DMS79 treated with DMSO at 0.1 percent for 48 hours (cell line): ENCODE results near the gene DCBLD2.
"Not testable (repeated sequence)": the region's sequence is repeated elsewhere in the genome, so short reads cannot be mapped to it uniquely, and the experiment has no call there.

Experiments used
- DNase-seq: peaks from one replicate; lab custom pipeline; 2025; lab: John Stamatoyannopoulos, UW

The DCBLD2 gene

GRCh38 chr3:98892263-98892662, 9.2 kb downstream of the DCBLD2 start:
- DNase-seq, result no peak

- DNase-seq, result no peak
These were observed 10.3 kb downstream of the DCBLD2 start for GRCh38 chr3:98890965-98891910.

GRCh38 chr3:98890181-98890835, 11.2 kb downstream of the DCBLD2 start:
- DNase-seq, result no peak

- DNase-seq, result no peak
These were observed 13.8 kb downstream of the DCBLD2 start for GRCh38 chr3:98887684-98888083.

- DNase-seq, result no peak
These were observed 15.0 kb downstream of the DCBLD2 start for GRCh38 chr3:98886525-98886924.

- peak; percentile 28 for DNase-seq
These were observed 15.6 kb downstream of the DCBLD2 start for GRCh38 chr3:98885851-98886250.

- DNase-seq, result no peak
These were observed 16.7 kb downstream of the DCBLD2 start for GRCh38 chr3:98884675-98885371.

GRCh38 chr3:98882614-98883333, 18.7 kb downstream of the DCBLD2 start:
- not testable (repeated sequence) for DNase-seq

GRCh38 chr3:98877132-98877531, 24.4 kb downstream of the DCBLD2 start:
- DNase-seq, result no peak

- no peak for DNase-seq
These were observed 26.0 kb downstream of the DCBLD2 start for GRCh38 chr3:98875535-98875934.

GRCh38 chr3:98874602-98875249, 26.8 kb downstream of the DCBLD2 start:
- DNase-seq, result no peak

- DNase-seq, result no peak
These were observed 32.1 kb downstream of the DCBLD2 start for GRCh38 chr3:98869391-98869790.

GRCh38 chr3:98857971-98858370, 43.5 kb downstream of the DCBLD2 start:
- not testable (repeated sequence) for DNase-seq

- not testable (repeated sequence) for DNase-seq
These were observed 44.2 kb downstream of the DCBLD2 start for GRCh38 chr3:98857258-98857657.

GRCh38 chr3:98856724-98857123, 44.8 kb downstream of the DCBLD2 start:
- DNase-seq, result no peak

GRCh38 chr3:98855806-98856400, 45.6 kb downstream of the DCBLD2 start:
- no peak for DNase-seq

GRCh38 chr3:98848108-98848507, 53.4 kb downstream of the DCBLD2 start:
- no peak for DNase-seq

- DNase-seq, result no peak
These were observed 55.4 kb downstream of the DCBLD2 start for GRCh38 chr3:98846101-98846500.

GRCh38 chr3:98843266-98843959, 58.1 kb downstream of the DCBLD2 start:
- no peak for DNase-seq

- DNase-seq, result no peak
These were observed 61.6 kb downstream of the DCBLD2 start for GRCh38 chr3:98839846-98840245.
